HG02759 (cell line): ENCODE data around the gene MT1M.
A peak's percentile ranks its signal among the peaks of the same experiment; 100 is the strongest.

ENCODE experiments used
- ATAC-seq: cut with Tn5 transposase; IDR thresholded peaks from one replicate; pipeline ENCODE4 v1.9.1; 2021; ENCODE audit warnings: mild to moderate bottlenecking, moderate library complexity; ENCODE audit not compliant: unreplicated experiment

Gene MT1M

GRCh38 chr16:56625943-56626654, 6.4 kb upstream of the MT1M start:
- ATAC-seq = peak; percentile 12

GRCh38 chr16:56626685-56627084, 5.8 kb upstream of the MT1M start:
- no peak for ATAC-seq

GRCh38 chr16:56628486-56629350, 3.7 kb upstream of the MT1M start:
- no peak for ATAC-seq

DNA sequence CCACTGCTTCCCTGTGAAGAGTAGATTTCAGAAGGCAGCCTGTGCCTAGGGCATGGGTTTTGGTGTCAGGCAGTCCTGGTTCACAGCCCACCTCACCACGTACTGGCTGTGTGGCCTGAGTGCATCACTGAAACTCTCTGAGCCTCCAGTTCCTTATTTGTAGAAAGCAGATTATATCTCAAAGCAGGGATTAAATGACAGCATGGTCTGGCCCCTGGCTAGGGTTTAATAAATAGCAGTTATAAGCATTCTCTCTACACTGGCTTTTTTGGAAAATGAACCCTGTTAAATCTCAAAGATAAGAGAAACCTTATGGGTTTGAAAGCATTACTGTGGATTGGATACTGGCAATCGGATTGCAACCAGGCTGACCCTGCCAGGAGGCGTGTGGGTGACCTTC, 2.9 kb upstream of the MT1M start:
- ATAC-seq = no peak

GRCh38 chr16:56630134-56630533, 2.3 kb upstream of the MT1M start:
- peak; percentile 72 for ATAC-seq

DNA sequence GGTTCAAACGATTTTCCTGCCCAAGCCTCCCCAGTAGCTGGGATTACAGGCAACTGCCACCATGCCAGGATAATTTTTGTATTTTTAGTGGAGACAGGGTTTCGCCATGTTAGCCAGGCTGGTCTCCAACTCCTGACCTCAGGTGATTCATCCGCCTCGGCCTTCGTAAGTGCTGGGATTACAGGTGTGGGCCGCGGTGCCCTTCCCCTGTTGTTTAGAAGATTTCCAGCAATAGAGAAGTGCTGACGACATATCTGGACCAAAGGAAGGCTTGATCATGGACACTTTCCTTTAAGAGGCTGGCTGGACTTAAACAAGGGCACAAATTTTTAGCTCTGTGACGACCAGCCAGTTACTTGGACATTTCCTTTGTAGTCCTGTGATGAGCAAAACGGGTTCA, 1.3 kb upstream of the MT1M start:
- ATAC-seq = no peak

DNA sequence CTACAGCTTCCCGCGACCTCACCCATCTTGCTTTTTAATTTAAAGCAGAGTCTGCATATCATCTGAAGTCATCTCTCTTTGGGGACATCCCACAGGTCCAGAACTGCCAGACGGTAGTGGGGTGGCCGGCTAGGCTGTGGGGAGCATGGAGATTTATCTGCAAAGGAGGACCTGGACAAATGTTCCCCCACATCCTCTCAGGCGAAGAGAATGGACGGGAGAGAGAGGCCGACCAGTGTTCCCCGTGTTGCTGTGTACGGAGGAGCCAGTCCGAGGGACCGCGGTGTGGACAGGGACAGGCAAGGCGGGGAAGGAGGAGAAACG, 665 bp upstream of the MT1M start:
- ATAC-seq = no peak

- no peak for ATAC-seq
Observed at GRCh38 chr16:56632848-56633365, 448 bp downstream of the MT1M start.

DNA sequence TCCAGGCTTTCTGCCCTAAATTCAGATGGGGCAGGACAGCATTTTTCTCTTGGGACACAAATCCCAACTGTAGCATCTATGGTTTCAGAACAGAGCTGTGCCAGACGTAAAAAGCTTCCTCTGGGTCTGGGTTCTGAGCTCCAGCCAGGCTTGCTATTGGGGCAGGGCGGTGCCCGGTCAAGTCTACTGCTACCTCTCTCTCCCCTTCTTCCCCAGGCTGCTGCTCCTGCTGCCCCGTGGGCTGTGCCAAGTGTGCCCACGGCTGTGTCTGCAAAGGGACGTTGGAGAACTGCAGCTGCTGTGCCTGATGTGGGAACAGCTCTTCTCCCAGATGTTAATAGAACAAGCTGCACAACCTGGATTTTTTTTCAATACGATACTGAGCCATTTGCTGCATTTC, 1.1 kb downstream of the MT1M start:
- ATAC-seq = no peak

- ATAC-seq = no peak
Observed at GRCh38 chr16:56634715-56635440, 2.4 kb downstream of the MT1M start.

DNA sequence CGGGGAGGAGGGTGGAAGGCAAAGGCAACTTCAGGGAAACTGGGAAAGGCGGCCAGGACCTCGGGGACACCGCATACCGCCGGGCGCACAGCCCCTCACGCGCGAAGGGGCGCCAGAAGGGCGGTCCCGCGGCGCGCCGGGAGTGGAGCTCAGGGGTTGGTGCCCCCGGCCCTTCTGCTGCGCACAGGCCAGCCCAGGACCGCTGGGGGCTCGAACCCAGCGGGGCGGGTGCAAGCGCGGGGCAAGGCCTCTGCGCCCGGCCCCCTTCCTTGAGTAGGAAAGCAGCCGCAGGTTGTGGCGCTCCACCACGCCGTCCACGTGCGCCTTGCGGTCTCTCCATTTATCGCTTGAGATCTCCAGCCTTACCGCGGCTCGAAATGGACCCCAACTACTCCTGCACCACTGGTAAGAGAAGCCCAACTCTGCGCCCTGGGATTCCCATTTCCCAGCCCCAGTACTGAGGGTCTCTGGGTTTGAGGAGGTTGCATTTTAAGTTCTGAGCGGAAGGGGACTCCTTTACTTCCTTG, 3.0 kb downstream of the MT1M start:
- ATAC-seq = no peak

GRCh38 chr16:56636616-56637413, 4.4 kb downstream of the MT1M start:
- no peak for ATAC-seq

DNA sequence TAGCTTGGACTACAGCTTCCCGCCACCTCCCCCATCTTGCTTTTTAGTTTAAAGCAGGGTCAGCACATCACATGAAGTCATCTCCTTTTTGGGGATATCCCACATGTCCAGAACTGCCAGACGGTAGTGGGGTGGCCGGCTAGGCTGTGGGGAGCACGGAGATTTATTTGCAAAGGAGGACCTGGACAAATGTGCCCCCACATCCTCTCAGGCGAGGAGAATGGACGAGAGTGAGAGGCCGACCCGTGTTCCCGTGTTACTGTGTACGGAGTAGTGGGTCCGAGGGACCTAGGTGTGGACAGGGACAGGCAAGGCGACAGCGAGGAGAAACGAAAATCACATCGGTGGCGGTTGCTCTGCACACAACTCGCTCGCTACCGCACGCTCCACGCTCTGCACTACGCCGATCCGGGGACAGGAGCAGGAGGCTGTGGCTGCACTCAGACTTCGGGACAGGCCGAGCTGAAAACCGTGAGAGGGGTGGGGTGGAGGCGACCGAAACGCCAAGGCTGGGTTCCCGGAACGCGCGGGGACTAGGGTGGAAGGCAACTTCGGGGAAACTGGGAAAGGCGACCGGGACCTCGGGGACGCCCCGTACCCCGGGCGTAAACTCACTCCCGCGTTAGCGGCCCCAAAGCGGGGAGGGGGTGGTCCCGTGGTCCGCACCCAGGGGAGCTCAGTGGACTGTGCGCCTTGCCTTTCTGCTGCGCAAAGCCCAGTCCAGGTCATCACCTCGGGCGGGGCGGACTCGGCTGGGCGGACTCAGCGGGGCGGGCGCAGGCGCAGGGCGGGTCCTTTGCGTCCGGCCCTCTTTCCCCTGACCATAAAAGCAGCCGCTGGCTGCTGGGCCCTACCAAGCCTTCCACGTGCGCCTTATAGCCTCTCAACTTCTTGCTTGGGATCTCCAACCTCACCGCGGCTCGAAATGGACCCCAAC, 5.6 kb downstream of the MT1M start, which contains the start of gene MT1A:
Gene MT1A (plus strand): TSS at position 853 of the 937 bp plus-strand sequence. CDS start 73 bp downstream, at position 926.
- ATAC-seq = no peak

- no peak for ATAC-seq
Observed at GRCh38 chr16:56639045-56639444, 6.6 kb downstream of the MT1M start.

- ATAC-seq = no peak
Observed at GRCh38 chr16:56640076-56640475, 7.6 kb downstream of the MT1M start.

GRCh38 chr16:56641166-56641565, 8.7 kb downstream of the MT1M start:
- ATAC-seq = no peak

DNA sequence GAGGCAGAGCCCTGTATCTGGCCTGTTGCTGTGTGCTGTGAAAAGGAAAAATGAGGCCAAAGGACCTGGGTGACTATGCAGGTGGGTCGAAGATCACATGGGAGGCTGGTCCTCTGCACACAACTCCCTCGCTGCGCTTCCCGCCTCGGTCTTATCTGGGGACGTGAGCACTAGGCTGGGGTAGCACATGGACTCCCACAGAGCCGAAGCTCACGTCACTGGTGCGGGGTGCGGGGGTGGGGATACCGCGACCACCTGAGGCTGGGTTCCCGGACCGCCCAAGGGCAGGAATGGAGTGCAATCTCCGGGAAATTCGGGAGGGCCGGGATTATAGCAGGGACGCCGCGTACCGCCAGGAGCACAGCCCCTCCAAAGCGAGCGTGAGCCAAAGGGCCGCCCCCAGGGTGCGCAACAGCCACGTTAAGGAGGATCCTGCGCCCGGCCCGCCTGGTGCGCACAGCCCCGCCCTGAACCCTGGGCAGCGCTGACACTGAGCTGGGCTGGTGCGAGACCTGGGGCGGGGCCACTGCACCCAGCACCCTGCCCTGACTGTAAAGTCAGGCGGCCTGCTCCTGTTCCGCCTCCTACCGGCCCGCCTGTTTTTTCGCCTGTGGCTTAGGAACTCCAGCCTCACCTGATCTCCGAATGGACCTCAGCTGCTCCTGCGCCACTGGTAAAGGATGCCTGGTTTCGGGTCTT, 10.8 kb downstream of the MT1M start:
- peak; percentile 94 for ATAC-seq

GRCh38 chr16:56643833-56644232, 11.4 kb downstream of the MT1M start:
- no peak for ATAC-seq

DNA sequence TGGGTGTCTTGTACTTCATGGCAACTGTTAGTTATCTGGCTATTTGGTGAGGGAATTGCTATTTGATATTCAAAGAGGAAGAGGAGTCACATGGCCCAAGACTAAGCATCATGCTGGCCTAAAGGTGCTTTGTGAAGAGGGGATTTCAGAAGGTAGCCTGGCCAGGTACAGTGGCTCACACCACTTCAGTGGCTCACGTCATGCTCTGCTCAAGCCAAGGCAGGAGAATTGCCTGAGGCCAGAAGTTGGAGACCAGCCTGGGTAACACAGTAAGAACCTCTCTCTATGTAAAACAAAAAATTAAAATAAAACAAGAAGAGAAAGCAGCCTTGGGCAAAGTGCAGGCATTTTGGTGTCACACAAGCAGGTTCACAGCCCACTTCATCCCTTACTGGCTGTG, 12.9 kb downstream of the MT1M start:
- no peak for ATAC-seq
